Mammary epithelial cell (primary cell): ENCODE results near the gene POLE3.

Experiments used
- CTCF ChIP-seq, 2 donors: IDR thresholded peaks in 1 of 2; conservative IDR thresholded peaks in 1 of 2; 2 replicates each; pipeline ENCODE4 v1.5.1; 2011 to 2012; ENCODE audit warnings: inconsistent platforms in 2 of 2, low read length in 2 of 2, mild to moderate bottlenecking in 2 of 2, control low read depth in 1 of 2, low read depth in 1 of 2; ENCODE audit not compliant: insufficient read depth in 1 of 2; ENCODE audit errors: extremely low read depth in 1 of 2
- EZH2 ChIP-seq: IDR thresholded peaks from 2 replicates; pipeline ENCODE4 v1.6.1; 2012; ENCODE audit warnings: low read length, inconsistent platforms, borderline replicate concordance

- TF ChIP-seq CTCF (conservative IDR thresholded peaks at IDR 0.05 in 1 of 2, IDR thresholded peaks at IDR 0.05 in 1 of 2; ENCODE audit: extremely low read depth in 1 of 2, insufficient read depth in 1 of 2, low read depth in 1 of 2, low read length in 2 of 2) (no peak), EZH2 (no peak)
These were observed 13.3 kb downstream of the POLE3 start for GRCh38 chr9:113397203-113397631.
